Bronchial smooth muscle cell (primary cell): Measurements from ENCODE around the gene CCDC70. TPM values are rescaled to one million over a fixed set of nuclear protein-coding genes. Genes with fewer than 3 reads are reported as not detected.

ENCODE experiments used
- total RNA-seq: library from RNA; depleted of rRNA; stranded (reverse); fragments of >200 nt; gene quantifications from 2 replicates; pipeline ENCODE4 v1.2.1, GENCODE V29; 2014

CCDC70 gene
- total RNA-seq, result not detected in 2 replicates

DNA sequence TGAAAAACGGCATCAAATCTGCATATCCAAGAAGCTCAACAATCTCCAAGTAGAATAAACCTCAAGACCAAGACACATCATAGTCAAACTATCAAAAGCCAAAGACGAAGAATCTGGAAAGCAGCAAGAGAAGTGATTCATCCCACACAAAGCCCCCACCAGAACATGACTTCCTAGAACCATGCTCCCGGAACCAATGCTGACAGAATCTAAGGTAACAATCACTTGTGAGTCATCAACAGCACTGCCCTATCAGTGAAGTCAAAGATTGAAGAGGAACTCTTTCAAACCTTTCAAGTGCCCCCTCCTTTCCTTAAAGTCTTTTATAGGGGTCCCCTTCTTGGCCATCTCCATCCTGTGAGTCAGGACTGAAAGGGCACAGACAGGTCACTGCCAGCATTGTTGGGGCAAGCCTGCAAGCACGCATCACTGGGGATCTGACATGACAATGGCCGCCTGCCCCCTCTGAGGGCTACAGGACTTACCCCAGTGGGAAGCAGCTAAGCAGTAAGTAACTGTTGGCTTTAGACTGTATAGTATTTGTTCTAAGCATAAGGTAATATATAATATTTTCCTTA is at the start of gene CCDC70:
Gene CCDC70 (plus strand): TSS at position 247 of the 578 bp plus-strand sequence. CDS start 3,443 bp downstream, outside the sequence.

DNA sequence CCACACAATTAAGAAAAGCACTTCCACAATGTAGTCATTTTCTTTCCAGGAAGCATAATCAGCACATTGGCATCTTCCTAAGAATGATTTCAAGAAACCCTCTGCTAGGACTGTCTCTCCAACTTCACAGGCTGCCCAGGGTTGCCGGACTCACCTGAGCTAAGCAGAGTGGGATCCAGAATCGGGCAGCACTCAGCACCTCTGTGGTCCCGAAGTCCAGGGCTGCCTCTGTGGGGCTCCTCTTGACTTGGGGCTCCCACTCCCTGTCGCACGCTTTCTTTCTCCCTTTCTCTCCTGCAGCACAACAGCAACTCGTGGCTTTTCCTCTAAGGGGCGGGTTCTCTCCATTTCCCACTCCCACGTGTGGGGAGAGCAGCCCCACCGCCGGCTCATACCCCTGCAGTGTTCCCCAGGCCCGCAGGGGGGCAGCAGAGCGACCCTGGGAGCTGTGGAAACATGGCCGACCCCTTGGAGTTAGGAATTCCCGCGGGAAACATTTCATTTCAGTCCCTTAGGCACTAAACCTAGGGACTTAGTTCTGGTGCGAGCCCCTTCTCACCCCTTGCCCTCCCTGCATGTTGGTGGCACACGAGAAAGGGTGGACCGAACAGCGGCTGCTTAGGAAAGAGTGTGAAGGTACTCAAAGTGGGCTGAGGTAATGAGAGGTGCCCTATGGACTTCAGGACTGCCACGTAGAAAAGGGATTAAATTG is 16.8 kb upstream of the CCDC70 start, which contains the start of gene TMEM272:
Gene TMEM272 (minus strand): TSS at position 316 of the 712 bp plus-strand sequence. CDS start 6,647 bp downstream, outside the sequence.

Other genes starting within 250 kb of the CCDC70 start
- 2.7 and 6.0 TPM in 2 replicates for gene DHRS12, start 57.8 kb upstream of the CCDC70 start, total RNA-seq
- not detected in 2 replicates for gene TMEM272, start 16.8 kb upstream of the CCDC70 start, total RNA-seq
- gene ATP7B, start 149.5 kb downstream of the CCDC70 start, total RNA-seq, result 0.79 and 1.5 TPM in 2 replicates
- gene ALG11, start 150.4 kb downstream of the CCDC70 start, total RNA-seq, result 13.4 and 15.8 TPM in 2 replicates
- gene UTP14C, start 162.7 kb downstream of the CCDC70 start, total RNA-seq, result 8.2 and 10.2 TPM in 2 replicates